GM12878 (cell line): ENCODE measurements around the gene LIN28B. TPM values are rescaled to one million over a fixed set of nuclear protein-coding genes. Genes with fewer than 3 reads are reported as not detected.
"Not testable (repeated sequence)": the region's sequence is repeated elsewhere in the genome, so short reads cannot be mapped to it uniquely, and the experiment has no call there.

ENCODE experiments used
- ATAC-seq: fragments of 200-7000 bp; cut with Tn5 transposase; 3 replicates; pipeline ENCODE4 v1.9.1; 2020; ENCODE audit warnings: mild to moderate bottlenecking, moderate library complexity
- BruUV-seq: library from RNA; stranded (reverse); fragments of 400-500 nt; replicated peaks from 2 replicates; lab custom pipeline; 2021; lab: Mats Ljungman, UMichigan
- CTCF ChIA-PET: fragments of 300-600 bp; sonication (Branson Sonifier 250); formaldehyde crosslinking; extraction: SDS; loops from one replicate; lab custom pipeline; 2021; ENCODE audit warnings: inconsistent platforms; lab: Yijun Ruan, JAX
- POLR2A ChIA-PET: fragments of 350-600 bp; formaldehyde crosslinking; extraction: SDS; loops from one replicate; lab custom pipeline; 2021; ENCODE audit warnings: inconsistent platforms; lab: Charles Lee
- RAD21 ChIA-PET: fragments of 300-600 bp; sonication (Branson Sonifier 250); formaldehyde crosslinking; loops from one replicate; lab custom pipeline; 2023; ENCODE audit warnings: antibody characterized with exemption; ENCODE audit not compliant: unreplicated experiment; lab: Charles Lee
- SMC1A ChIA-PET: fragments of 300-600 bp; sonication (Branson Sonifier 250); formaldehyde crosslinking; loops from one replicate; lab custom pipeline; 2023; ENCODE audit not compliant: unreplicated experiment, uncharacterized antibody; lab: Charles Lee
- DNase-seq: peaks from one replicate; pipeline ENCODE4 v3.0.0-alpha.2; 2011; ENCODE audit warnings: low read depth, low spot score
- FAIRE-seq: peaks from 3 replicates; lab custom pipeline; 2011; peaks lifted over from hg19 to GRCh38; lab: Jason Lieb, UNC
- H2AFZ ChIP-seq: 2 replicates; pipeline ENCODE4 v1.6.0; 2011; ENCODE audit warnings: low read depth, low read length, control low read depth; ENCODE audit not compliant: control insufficient read depth
- H3K27ac ChIP-seq: 2 replicates; pipeline ENCODE4 v1.5.1; 2011; ENCODE audit warnings: control low read depth; ENCODE audit not compliant: control insufficient read depth, insufficient read depth
- H3K27me3 ChIP-seq, 2 experiments: replicated peaks in 1 of 2; 2 replicates each; pipeline versions ENCODE4 v1.6.0 to v1.6.1; 2011; ENCODE audit warnings: low read length in 1 of 2; ENCODE audit not compliant: control insufficient read depth in 2 of 2, insufficient read depth in 2 of 2
- H3K36me3 ChIP-seq, 2 experiments: 2 replicates each; pipeline ENCODE4 v1.5.1; 2011; ENCODE audit warnings: low read length in 1 of 2; ENCODE audit not compliant: control insufficient read depth in 2 of 2, insufficient read depth in 2 of 2
- H3K4me1 ChIP-seq: 2 replicates; pipeline ENCODE4 v1.6.1; 2011; ENCODE audit warnings: mild to moderate bottlenecking, low read length, moderate library complexity, mixed read lengths; ENCODE audit not compliant: control insufficient read depth, insufficient read depth
- H3K4me2 ChIP-seq: 2 replicates; pipeline ENCODE4 v1.6.0; 2011; ENCODE audit warnings: control low read depth; ENCODE audit not compliant: control insufficient read depth, insufficient read depth
- H3K4me3 ChIP-seq: fragments of 200-600 bp; sonication (generic); 2 replicates; pipeline ENCODE4 v1.5.1; 2016
- H3K79me2 ChIP-seq: 2 replicates; pipeline ENCODE4 v1.6.0; 2011; ENCODE audit warnings: low read length; ENCODE audit not compliant: control insufficient read depth, insufficient read depth
- H3K9ac ChIP-seq: 2 replicates; pipeline ENCODE4 v1.8.0; 2011; ENCODE audit warnings: low read length, control low read depth, mixed read lengths; ENCODE audit not compliant: control insufficient read depth, insufficient read depth
- H3K9me3 ChIP-seq: replicated peaks from 3 replicates; pipeline ENCODE4 v1.5.1; 2011; ENCODE audit warnings: mild to moderate bottlenecking, low read length; ENCODE audit not compliant: control insufficient read depth, insufficient read depth
- H4K20me1 ChIP-seq: 2 replicates; pipeline ENCODE4 v1.6.0; 2011; ENCODE audit not compliant: control insufficient read depth, insufficient read depth
- WGBS: methylation state at CpG from one replicate; pipeline ENCODE4 v1.1.6; 2016; ENCODE audit warnings: low lambda C conversion rate; ENCODE audit not compliant: insufficient replicate concordance, insufficient coverage; ENCODE audit errors: missing lambda C conversion rate; 5-methylcytosine and 5-hydroxymethylcytosine counted together
- in situ Hi-C: fragments of 300-500 bp; cut with MboI; formaldehyde crosslinking; loops from 9 replicates; pipeline ENCODE4 v1.14.3; 2018; ENCODE audit warnings: mixed read lengths
- intact Hi-C: fragments of 100-400 bp; cut with micrococcal nuclease; formaldehyde crosslinking; loops from one replicate; pipeline ENCODE4 v1.14.2; 2022; ENCODE audit not compliant: unreplicated experiment
- polyA plus RNA-seq, 11 experiments: library from polyadenylated mRNA; depleted of rRNA in 4 of 11; unstranded in 6 of 11; stranded (reverse) in 5 of 11; fragments of >200 nt; fragmentation: Nextera tagmentation in 4 of 11; fragmentation: Illumina TruSeq in 1 of 11; extraction: Ambion mirVana in 4 of 11; extraction: Trizol in 1 of 11; gene quantifications; 1 replicate in 1 of 11; 2 replicates in 10 of 11; pipeline versions ENCODE4 v1.2.1 to v1.2.3, GENCODE V29; 2011 to 2016; ENCODE audit warnings: inconsistent platforms in 2 of 11, missing spikeins in 2 of 11, low read depth in 1 of 11
- total RNA-seq, 4 experiments: library from RNA; depleted of rRNA in 3 of 4; stranded (reverse); fragments of >200 nt in 3 of 4; fragmentation: Illumina TruSeq in 1 of 4; extraction: Trizol in 1 of 4; gene quantifications; 2 replicates each; pipeline versions ENCODE4 v1.2.1 to v1.2.3, GENCODE V29; 2013 to 2021

The LIN28B gene
- total and polyA plus RNA-seq, 10 of the 15 experiments (the other 5 are each of a cell fraction or from before 2014, with no cell fraction given), result 0.01 to 2.4 (median 0.09) TPM; not detected in 6

- BruUV-seq, H3K79me2 ChIP-seq, H3K36me3 ChIP-seq, H3K27me3 ChIP-seq, H3K9ac ChIP-seq, RAD21 ChIA-PET, H3K4me2 ChIP-seq, H4K20me1 ChIP-seq, SMC1A ChIA-PET, DNase-seq, H3K4me1 ChIP-seq, in situ Hi-C loops, ATAC-seq, H2AFZ ChIP-seq, POLR2A ChIA-PET, H3K27ac ChIP-seq, CTCF ChIA-PET, FAIRE-seq, intact Hi-C loops, H3K4me3 ChIP-seq, H3K9me3 ChIP-seq: not testable (repeated sequence)
- WGBS, result 98% methylated on average over 21 of the region's 37 CpGs
These were observed 34.2 kb downstream of the LIN28B start for GRCh38 chr6:104991062-104991461.

- in situ Hi-C loops, H3K79me2 ChIP-seq, CTCF ChIA-PET: not testable (repeated sequence)
These were observed 36.7 kb downstream of the LIN28B start for GRCh38 chr6:104993576-104993975.

More at GRCh38 chr6:104993576-104993975, 36.7 kb downstream of the LIN28B start:
- POLR2A ChIA-PET, intact Hi-C loops, H3K36me3 ChIP-seq, ATAC-seq, H4K20me1 ChIP-seq, H3K4me3 ChIP-seq, H3K4me1 ChIP-seq, H3K4me2 ChIP-seq, H3K27me3 ChIP-seq, BruUV-seq, H3K9me3 ChIP-seq, FAIRE-seq, H3K27ac ChIP-seq, H3K9ac ChIP-seq, RAD21 ChIA-PET, DNase-seq, H2AFZ ChIP-seq: not testable (repeated sequence)
- SMC1A ChIA-PET, result interaction anchor here (1.0 kb wide), 1 partner anchor 84 kb away, joined by 3 read pairs; no protein-coding TSS in a partner anchor
- 31% methylated on average over 7 of the region's 7 CpGs for WGBS
